Fibroblast of lung (primary cell): ENCODE measurements around the gene GRAP2.

Experiments
- CTCF ChIP-seq, 2 donors: IDR thresholded peaks in 1 of 2; conservative IDR thresholded peaks in 1 of 2; 1 replicate in 1 of 2; 2 replicates in 1 of 2; pipeline ENCODE4 v1.5.1; 2011 to 2012; ENCODE audit warnings: low read length in 2 of 2, control low read depth in 1 of 2, inconsistent platforms in 1 of 2, low read depth in 1 of 2, mild to moderate bottlenecking in 1 of 2
- EZH2 ChIP-seq: IDR thresholded peaks from 2 replicates; pipeline ENCODE4 v1.5.1; 2012; ENCODE audit warnings: low read length, control low read depth, mild to moderate bottlenecking; ENCODE audit errors: missing control alignments

- peak in 1 of 2 donors; percentile 13 for TF ChIP-seq CTCF (conservative IDR thresholded peaks at IDR 0.05 in 1 of 2, IDR thresholded peaks at IDR 0.05 in 1 of 2; ENCODE audit: low read depth in 1 of 2, low read length in 2 of 2)
- no peak for TF ChIP-seq EZH2
Observed at GRCh38 chr22:39927544-39927943, 26.7 kb downstream of the GRAP2 start.
